SK-N-SH treated with all-trans-retinoic acid at 6 μM for 48 hours (cell line): ENCODE data around the gene ITM2C.

Experiments
- ATAC-seq: fragments of 200-7000 bp; cut with Tn5 transposase; 3 replicates; pipeline ENCODE4 v1.9.1; 2020; ENCODE audit warnings: mild to moderate bottlenecking, moderate library complexity
- ARNTL ChIP-seq: fragments of 450-650 bp; formaldehyde crosslinking; IDR thresholded peaks from 2 replicates; pipeline ENCODE4 v1.5.0; 2020; ENCODE audit warnings: low read depth, mild to moderate bottlenecking, moderate library complexity, borderline replicate concordance
- ESRRG ChIP-seq: fragments of 250-450 bp; sonication (Bioruptor Pico); IDR thresholded peaks from 2 replicates; pipeline ENCODE4 v1.6.1; 2021; ENCODE audit warnings: mild to moderate bottlenecking
- ZC3H10 ChIP-seq: fragments of 250-450 bp; sonication (Bioruptor Pico); IDR thresholded peaks from 2 replicates; pipeline ENCODE4 v1.5.1; 2021; ENCODE audit warnings: mild to moderate bottlenecking, moderate library complexity

Gene ITM2C

DNA sequence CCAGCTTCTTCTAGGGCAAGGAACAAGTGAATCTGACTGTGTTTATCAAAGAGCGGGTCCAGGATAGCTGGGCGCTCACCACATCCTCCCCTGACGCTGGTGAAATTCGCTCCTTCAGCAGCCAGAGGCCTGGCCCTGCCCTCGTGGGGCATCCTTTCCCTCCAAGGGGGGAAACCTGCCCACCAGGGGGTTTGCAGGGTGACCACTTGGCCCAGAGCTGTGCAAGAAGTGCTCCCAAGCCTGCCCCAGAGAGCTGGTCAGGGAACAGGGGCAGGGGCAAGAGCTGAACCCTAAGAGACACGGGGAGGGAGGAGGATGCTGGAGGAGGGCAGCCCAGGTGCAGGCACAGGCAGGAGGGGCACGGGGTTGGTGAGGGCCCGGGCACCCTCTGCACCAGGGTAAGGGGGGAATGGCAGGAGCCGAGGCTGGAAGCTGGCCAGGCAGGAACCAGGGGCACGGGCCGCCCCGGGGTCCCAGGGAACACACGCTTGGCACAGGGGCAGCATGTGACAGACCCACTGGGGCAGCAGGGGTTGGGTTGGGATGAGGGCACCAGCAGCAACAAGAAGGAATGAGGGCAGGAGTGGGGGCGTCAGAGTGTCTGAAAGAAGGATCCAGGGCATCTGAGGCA, 63.1 kb downstream of the ITM2C start:
- ATAC-seq: no peak
- no peak for TF ChIP-seq ESRRG (CRISPR knock-in tag)
- TF ChIP-seq ARNTL: no peak
- no peak for TF ChIP-seq ZC3H10
